ENCODE measurements around the gene IGSF5. TPM values are rescaled to one million over a fixed set of nuclear protein-coding genes. Genes with fewer than 3 reads are reported as not detected.

IGSF5 gene
- total RNA-seq, 1 donor from 2014 or later = 2.5 TPM

GRCh38 chr21:39822042-39822441 lies 77.1 kb downstream of the IGSF5 start:
- Mint-ChIP-seq H3K27ac (ENCODE audit: unreplicated experiment) (no peak overlapping the region), H3K36me3 (ENCODE audit: low read depth, unreplicated experiment) (no peaks in the 10 kb centered on the region), H3K4me3 (ENCODE audit: unreplicated experiment) (no peak overlapping the region), H3K27me3 (ENCODE audit: unreplicated experiment) (peaks cover 3% of the 10 kb centered on the region), H3K4me1 (ENCODE audit: unreplicated experiment) (no peaks in the 10 kb centered on the region), H3K9me3 (ENCODE audit: unreplicated experiment) (no peaks in the 10 kb centered on the region)
- no peak for TF ChIP-seq CTCF (IDR thresholded peaks at IDR 0.05; ENCODE audit: unreplicated experiment)
- DNase-seq (ENCODE audit: low spot score) = no peak

GRCh38 chr21:39825250-39825649 lies 80.3 kb downstream of the IGSF5 start:
- H3K4me1 Mint-ChIP-seq (ENCODE audit: unreplicated experiment) = no peaks in the 10 kb centered on the region
- no peak for DNase-seq (ENCODE audit: low spot score)
- no peak for TF ChIP-seq CTCF (IDR thresholded peaks at IDR 0.05; ENCODE audit: unreplicated experiment)
- no peak overlapping the region for H3K4me3 Mint-ChIP-seq (ENCODE audit: unreplicated experiment)
- H3K36me3 Mint-ChIP-seq (ENCODE audit: low read depth, unreplicated experiment) = no peaks in the 10 kb centered on the region
- H3K9me3 Mint-ChIP-seq (ENCODE audit: unreplicated experiment) = no peaks in the 10 kb centered on the region
- H3K27me3 Mint-ChIP-seq (ENCODE audit: unreplicated experiment) = peaks cover 1% of the 10 kb centered on the region
- no peak overlapping the region for H3K27ac Mint-ChIP-seq (ENCODE audit: unreplicated experiment)

DNA sequence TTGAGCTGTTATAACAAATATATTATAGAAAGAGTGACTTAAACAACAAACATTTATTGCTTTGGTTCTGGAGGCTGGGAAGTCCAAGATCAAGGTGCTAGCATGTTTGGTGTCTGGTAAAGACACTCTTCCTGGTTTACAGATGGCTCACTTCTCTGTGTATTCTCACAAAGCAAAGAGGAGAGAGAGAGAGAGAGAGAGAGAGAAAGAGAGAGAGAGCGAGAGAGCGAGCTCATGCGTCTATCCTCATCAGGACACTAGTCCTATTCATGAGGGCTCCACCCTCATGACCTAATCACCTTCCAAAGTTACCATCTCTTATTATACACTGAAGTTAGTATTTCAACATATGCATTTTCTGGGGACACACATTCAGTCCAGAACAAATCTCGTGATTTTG lies 89.6 kb downstream of the IGSF5 start:
- Mint-ChIP-seq H3K4me1 (ENCODE audit: unreplicated experiment) (no peaks in the 10 kb centered on the region), H3K9me3 (ENCODE audit: unreplicated experiment) (no peaks in the 10 kb centered on the region), H3K4me3 (ENCODE audit: unreplicated experiment) (no peak overlapping the region), H3K27me3 (ENCODE audit: unreplicated experiment) (peaks cover 3% of the 10 kb centered on the region), H3K36me3 (ENCODE audit: low read depth, unreplicated experiment) (no peaks in the 10 kb centered on the region), H3K27ac (ENCODE audit: unreplicated experiment) (no peak overlapping the region)
- no peak for TF ChIP-seq CTCF (IDR thresholded peaks at IDR 0.05; ENCODE audit: unreplicated experiment)
- no peak for DNase-seq (ENCODE audit: low spot score)

DNA sequence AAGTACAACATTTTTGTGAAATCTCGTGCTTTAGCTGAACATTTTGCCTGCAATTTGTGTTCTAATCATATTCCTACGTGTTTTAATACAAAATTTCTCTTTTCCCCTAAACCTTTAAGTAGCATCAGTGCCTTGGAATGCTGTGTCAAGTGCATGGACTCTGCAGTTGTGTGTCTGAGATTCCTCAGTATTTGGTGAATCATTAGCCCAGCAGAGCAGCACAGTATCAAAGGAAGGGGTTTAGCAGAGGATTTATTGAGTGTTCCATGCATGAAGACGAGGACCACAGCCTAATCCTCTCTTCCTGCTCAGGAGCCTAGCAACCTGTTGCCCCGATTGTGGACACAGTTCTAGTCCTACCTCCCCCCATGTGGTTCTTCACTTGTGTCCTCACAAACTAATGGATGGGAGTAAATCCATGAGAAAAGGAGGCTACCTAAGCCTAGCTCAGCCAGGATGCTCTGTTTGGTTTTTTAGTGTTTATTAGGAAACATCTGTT lies 92.9 kb downstream of the IGSF5 start:
- Mint-ChIP-seq H3K4me1 (ENCODE audit: unreplicated experiment) (no peaks in the 10 kb centered on the region), H3K36me3 (ENCODE audit: low read depth, unreplicated experiment) (no peaks in the 10 kb centered on the region), H3K4me3 (ENCODE audit: unreplicated experiment) (no peak overlapping the region), H3K9me3 (ENCODE audit: unreplicated experiment) (no peaks in the 10 kb centered on the region), H3K27ac (ENCODE audit: unreplicated experiment) (no peak overlapping the region), H3K27me3 (ENCODE audit: unreplicated experiment) (peaks cover 3% of the 10 kb centered on the region)
- DNase-seq (ENCODE audit: low spot score) = no peak
- no peak for TF ChIP-seq CTCF (IDR thresholded peaks at IDR 0.05; ENCODE audit: unreplicated experiment)

- H3K27ac Mint-ChIP-seq (ENCODE audit: unreplicated experiment) = no peak overlapping the region
- TF ChIP-seq CTCF (IDR thresholded peaks at IDR 0.05; ENCODE audit: unreplicated experiment) = no peak
- H3K9me3 Mint-ChIP-seq (ENCODE audit: unreplicated experiment) = no peaks in the 10 kb centered on the region
- H3K4me3 Mint-ChIP-seq (ENCODE audit: unreplicated experiment) = no peak overlapping the region
- no peaks in the 10 kb centered on the region for H3K4me1 Mint-ChIP-seq (ENCODE audit: unreplicated experiment)
- H3K27me3 Mint-ChIP-seq (ENCODE audit: unreplicated experiment) = peaks cover 3% of the 10 kb centered on the region
- DNase-seq (ENCODE audit: low spot score) = no peak
- H3K36me3 Mint-ChIP-seq (ENCODE audit: low read depth, unreplicated experiment) = no peaks in the 10 kb centered on the region
Measured at GRCh38 chr21:39840373-39841097, 95.6 kb downstream of the IGSF5 start.
